ENCODE data around the gene DOCK8. TPM values are rescaled to one million over a fixed set of nuclear protein-coding genes. Genes with fewer than 3 reads are reported as not detected.

Gene DOCK8
- total and polyA plus RNA-seq, 2 of the 13 experiments (the other 11 are each of a cell fraction or from before 2014, with no cell fraction given) = 0.28 to 0.38 TPM

GRCh38 chr9:469672-470551 lies 255.2 kb downstream of the DOCK8 start (continued):
- peak; percentile 77 for TF ChIP-seq PATZ1 (CRISPR knock-in tag; IDR thresholded peaks at IDR 0.05)
- no peak for TF ChIP-seq CHD2 (IDR thresholded peaks at IDR 0.05; ENCODE audit: low read depth, low read length)
- no peak for TF ChIP-seq SNAI1 (CRISPR knock-in tag; IDR thresholded peaks at IDR 0.05; ENCODE audit: borderline replicate concordance)
- TF ChIP-seq, protein P1, sequence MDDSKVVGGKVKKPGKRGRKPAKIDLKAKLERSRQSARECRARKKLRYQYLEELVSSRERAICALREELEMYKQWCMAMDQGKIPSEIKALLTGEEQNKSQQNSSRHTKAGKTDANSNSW (CRISPR knock-in tag; IDR thresholded peaks at IDR 0.05; ENCODE audit: borderline replicate concordance) = no peak
- no peak for TF ChIP-seq CBX2 (IDR thresholded peaks at IDR 0.05; ENCODE audit: low read depth, low read length)
- no peak for TF ChIP-seq CBX2 (CRISPR knock-in tag; IDR thresholded peaks at IDR 0.05; ENCODE audit: low read depth)
- TF ChIP-seq ZBTB37 (CRISPR knock-in tag; IDR thresholded peaks at IDR 0.05) = no peak
- 0 out of 2 replicates have a peak, but pooled peaks have one; percentile 51 for TF ChIP-seq PRMT3 (CRISPR knock-in tag; IDR thresholded peaks at IDR 0.05; ENCODE audit: borderline replicate concordance, low read depth)
- TF ChIP-seq ZBTB21 (CRISPR knock-in tag; IDR thresholded peaks at IDR 0.05) = no peak
- no peak for TF ChIP-seq ZNF784 (CRISPR knock-in tag; IDR thresholded peaks at IDR 0.05; ENCODE audit: borderline replicate concordance)
- TF ChIP-seq ZNF781 (CRISPR knock-in tag; IDR thresholded peaks at IDR 0.05; ENCODE audit: borderline replicate concordance, not compliant biosample characterization) = peak; percentile 60
- no peak for TF ChIP-seq SNRNP70 (IDR thresholded peaks at IDR 0.05; ENCODE audit: low read depth, low read length)
- TF ChIP-seq RERE (CRISPR knock-in tag; IDR thresholded peaks at IDR 0.05; ENCODE audit: low read depth) = no peak
- TF ChIP-seq ZEB1 (IDR thresholded peaks at IDR 0.05; ENCODE audit: insufficient replicate concordance, low read depth) = no peak
- TF ChIP-seq HOXA5 (CRISPR knock-in tag; IDR thresholded peaks at IDR 0.05) = no peak
- TF ChIP-seq HNRNPL (IDR thresholded peaks at IDR 0.05; ENCODE audit: low read depth, low read length) = no peak
- TF ChIP-seq GABPA (IDR thresholded peaks at IDR 0.05; ENCODE audit: low read depth, low read length) = no peak
- no peak for TF ChIP-seq GABPA (CRISPR knock-in tag; IDR thresholded peaks at IDR 0.05; ENCODE audit: low read depth)
